ENCODE results near the gene CRIM1. TPM values are rescaled to one million over a fixed set of nuclear protein-coding genes. Genes with fewer than 3 reads are reported as not detected.

CRIM1 gene
- total and polyA plus RNA-seq, 4 donors: 24.3 to 119 (median 58.4) TPM

DNA sequence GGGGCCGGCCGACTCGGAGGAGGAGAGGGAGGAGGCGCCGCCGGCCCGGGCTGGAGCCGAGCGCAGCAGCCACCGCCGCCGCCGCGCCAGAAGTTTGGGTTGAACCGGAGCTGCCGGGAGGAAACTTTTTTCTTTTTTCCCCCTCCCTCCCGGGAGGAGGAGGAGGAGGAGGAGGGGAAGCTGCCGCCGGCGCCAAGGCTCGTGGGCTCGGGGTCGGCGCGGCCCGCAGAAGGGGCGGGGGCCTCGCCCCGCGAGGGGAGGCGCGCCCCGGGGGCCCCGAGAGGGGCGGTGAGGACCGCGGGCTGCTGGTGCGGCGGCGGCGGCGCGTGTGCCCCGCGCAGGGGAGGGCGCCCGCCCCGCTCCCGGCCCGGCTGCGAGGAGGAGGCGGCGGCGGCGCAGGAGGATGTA is 316 bp downstream of the CRIM1 start:
- no peak for ATAC-seq (ENCODE audit: insufficient read depth, low FRiP score)
- H3K36me3 ChIP-seq (ENCODE audit: control insufficient read depth in 4 of 4, insufficient read depth in 4 of 4, low read length in 4 of 4): peaks cover 0 to 5% (median 0%) of the 10 kb centered on the region in 4 donors
- H3K9ac ChIP-seq (ENCODE audit: insufficient read depth in 1 of 2, low read length in 2 of 2): no peak overlapping the region
- 1% methylated on average over 23 to 54 of the region's 55 CpGs for WGBS, 2 donors
- no peaks in the 10 kb centered on the region for H3K9me3 ChIP-seq (ENCODE audit: control insufficient read depth in 4 of 4, insufficient read depth in 3 of 4, low read length in 3 of 4)
- H3K27ac ChIP-seq (ENCODE audit: low read depth in 1 of 2, low read length in 1 of 2): peak overlapping the region; percentile 82 to 85
- TF ChIP-seq, protein P1, sequence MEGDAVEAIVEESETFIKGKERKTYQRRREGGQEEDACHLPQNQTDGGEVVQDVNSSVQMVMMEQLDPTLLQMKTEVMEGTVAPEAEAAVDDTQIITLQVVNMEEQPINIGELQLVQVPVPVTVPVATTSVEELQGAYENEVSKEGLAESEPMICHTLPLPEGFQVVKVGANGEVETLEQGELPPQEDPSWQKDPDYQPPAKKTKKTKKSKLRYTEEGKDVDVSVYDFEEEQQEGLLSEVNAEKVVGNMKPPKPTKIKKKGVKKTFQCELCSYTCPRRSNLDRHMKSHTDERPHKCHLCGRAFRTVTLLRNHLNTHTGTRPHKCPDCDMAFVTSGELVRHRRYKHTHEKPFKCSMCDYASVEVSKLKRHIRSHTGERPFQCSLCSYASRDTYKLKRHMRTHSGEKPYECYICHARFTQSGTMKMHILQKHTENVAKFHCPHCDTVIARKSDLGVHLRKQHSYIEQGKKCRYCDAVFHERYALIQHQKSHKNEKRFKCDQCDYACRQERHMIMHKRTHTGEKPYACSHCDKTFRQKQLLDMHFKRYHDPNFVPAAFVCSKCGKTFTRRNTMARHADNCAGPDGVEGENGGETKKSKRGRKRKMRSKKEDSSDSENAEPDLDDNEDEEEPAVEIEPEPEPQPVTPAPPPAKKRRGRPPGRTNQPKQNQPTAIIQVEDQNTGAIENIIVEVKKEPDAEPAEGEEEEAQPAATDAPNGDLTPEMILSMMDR (IDR thresholded peaks at IDR 0.05; ENCODE audit: control extremely low read depth, extremely low read depth): no peak
- peaks cover 0 to 41% (median 8%) of the 10 kb centered on the region in 5 donors for H3K4me1 ChIP-seq (ENCODE audit: control insufficient read depth in 5 of 5, insufficient read depth in 5 of 5, low read length in 5 of 5)
- peaks cover 0 to 16% (median 0%) of the 10 kb centered on the region in 3 donors for H3K27me3 ChIP-seq (ENCODE audit: control insufficient read depth in 3 of 3, insufficient read depth in 3 of 3, low read length in 2 of 3)
- DNase-seq: no peak
- H3K4me3 ChIP-seq: peak overlapping the region; percentile 76

DNA sequence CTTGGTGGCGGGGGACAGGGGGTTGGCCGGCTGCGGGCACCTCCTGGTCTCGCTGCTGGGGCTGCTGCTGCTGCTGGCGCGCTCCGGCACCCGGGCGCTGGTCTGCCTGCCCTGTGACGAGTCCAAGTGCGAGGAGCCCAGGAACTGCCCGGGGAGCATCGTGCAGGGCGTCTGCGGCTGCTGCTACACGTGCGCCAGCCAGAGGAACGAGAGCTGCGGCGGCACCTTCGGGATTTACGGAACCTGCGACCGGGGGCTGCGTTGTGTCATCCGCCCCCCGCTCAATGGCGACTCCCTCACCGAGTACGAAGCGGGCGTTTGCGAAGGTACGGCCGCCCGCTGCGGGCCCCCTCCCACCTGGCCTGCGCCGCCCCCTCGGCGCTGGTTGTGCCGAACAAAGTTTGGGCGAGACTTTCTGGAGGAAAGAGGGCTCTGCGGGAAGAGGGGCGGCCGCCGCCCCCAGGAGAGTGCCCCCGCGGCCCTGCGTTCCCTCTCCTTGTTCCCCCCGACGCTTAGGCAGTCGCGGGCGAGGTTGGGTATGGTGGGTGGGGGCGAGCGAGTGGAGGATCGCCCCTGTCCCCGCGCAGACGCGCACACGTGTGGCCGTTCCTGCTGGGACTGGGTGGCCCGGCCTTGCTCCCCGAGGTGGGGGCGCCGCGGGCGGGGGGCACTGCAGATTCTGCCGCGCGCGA is 866 bp downstream of the CRIM1 start:
- TF ChIP-seq, protein P1 (IDR thresholded peaks at IDR 0.05; ENCODE audit: control extremely low read depth, extremely low read depth): no peak
- H3K4me1 ChIP-seq (ENCODE audit: control insufficient read depth in 5 of 5, insufficient read depth in 5 of 5, low read length in 5 of 5): peaks cover 0 to 47% (median 8%) of the 10 kb centered on the region in 5 donors
- H3K9ac ChIP-seq (ENCODE audit: insufficient read depth in 1 of 2, low read length in 2 of 2): no peak overlapping the region
- ATAC-seq (ENCODE audit: insufficient read depth, low FRiP score) (no peak), DNase-seq (peak; percentile 57 to 65 (median 59))
- peaks cover 0 to 5% (median 0%) of the 10 kb centered on the region in 4 donors for H3K36me3 ChIP-seq (ENCODE audit: control insufficient read depth in 4 of 4, insufficient read depth in 4 of 4, low read length in 4 of 4)
- H3K4me3 ChIP-seq: peak overlapping the region; percentile 76
- WGBS, 2 donors: 0 to 1% methylated on average over 61 to 74 of the region's 74 CpGs
- peaks cover 0 to 16% (median 0%) of the 10 kb centered on the region in 3 donors for H3K27me3 ChIP-seq (ENCODE audit: control insufficient read depth in 3 of 3, insufficient read depth in 3 of 3, low read length in 2 of 3)
- no peaks in the 10 kb centered on the region for H3K9me3 ChIP-seq (ENCODE audit: control insufficient read depth in 4 of 4, insufficient read depth in 3 of 4, low read length in 3 of 4)
- peak overlapping the region; percentile 82 to 85 for H3K27ac ChIP-seq (ENCODE audit: low read depth in 1 of 2, low read length in 1 of 2)

DNA sequence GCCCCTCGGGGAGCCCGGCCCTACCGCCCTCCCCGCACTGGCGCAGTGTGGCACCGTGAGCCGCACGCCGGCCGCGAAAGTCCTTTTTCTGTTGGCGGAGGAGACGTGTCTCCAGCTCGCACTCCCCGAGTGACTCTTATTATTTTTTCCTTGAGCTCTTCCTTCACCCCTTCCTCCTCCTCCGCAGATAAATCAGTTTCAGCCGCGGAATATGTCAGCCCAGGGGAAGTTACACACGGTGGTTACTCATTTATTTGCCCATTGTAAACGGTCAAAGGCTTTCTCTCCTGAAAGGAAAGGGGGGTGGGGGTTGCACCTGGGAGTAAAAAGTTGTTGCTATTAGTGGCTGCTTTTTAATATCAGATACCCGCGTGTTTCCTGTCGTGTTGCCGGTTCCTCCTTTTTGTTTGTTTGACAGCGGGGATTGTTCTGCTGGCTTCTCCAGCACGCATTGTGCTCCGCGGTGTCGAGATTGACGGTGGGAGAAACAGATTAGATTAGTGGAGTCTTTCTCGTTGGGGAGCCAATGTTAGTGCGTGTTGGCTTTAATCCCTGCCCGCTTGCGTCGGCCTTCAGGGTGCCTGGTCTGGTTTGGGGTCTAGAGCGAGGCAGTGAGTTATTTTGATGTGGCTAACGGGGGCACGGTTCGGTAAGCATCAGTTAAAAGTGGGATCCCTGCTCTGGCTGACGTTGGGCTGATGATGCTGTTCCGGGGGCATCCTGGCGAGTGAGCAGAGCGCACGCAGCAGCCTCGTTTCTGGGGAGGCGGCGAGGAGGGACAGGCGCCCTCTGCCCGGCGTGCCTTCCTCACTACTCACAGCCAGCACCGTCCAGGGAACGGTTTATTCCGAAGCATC is 1.6 kb downstream of the CRIM1 start:
- H3K4me3 ChIP-seq: peak overlapping the region; percentile 76
- ATAC-seq (ENCODE audit: insufficient read depth, low FRiP score) (no peak), DNase-seq (peak; percentile 51 to 57 (median 53))
- peak overlapping the region in 1 of 2 donors; percentile 81 for H3K9ac ChIP-seq (ENCODE audit: insufficient read depth in 1 of 2, low read length in 2 of 2)
- H3K27me3 ChIP-seq (ENCODE audit: control insufficient read depth in 3 of 3, insufficient read depth in 3 of 3, low read length in 2 of 3): peaks cover 0 to 16% (median 0%) of the 10 kb centered on the region in 3 donors
- H3K27ac ChIP-seq (ENCODE audit: low read depth in 1 of 2, low read length in 1 of 2): peak overlapping the region; percentile 82 to 85
- TF ChIP-seq, protein P1 (IDR thresholded peaks at IDR 0.05; ENCODE audit: control extremely low read depth, extremely low read depth): no peak
- WGBS, 2 donors: 0 to 1% methylated on average over 53 of the region's 53 CpGs
- peaks cover 2 to 54% (median 14%) of the 10 kb centered on the region in 5 donors for H3K4me1 ChIP-seq (ENCODE audit: control insufficient read depth in 5 of 5, insufficient read depth in 5 of 5, low read length in 5 of 5)
- peaks cover 0 to 5% (median 0%) of the 10 kb centered on the region in 4 donors for H3K36me3 ChIP-seq (ENCODE audit: control insufficient read depth in 4 of 4, insufficient read depth in 4 of 4, low read length in 4 of 4)
- H3K9me3 ChIP-seq (ENCODE audit: control insufficient read depth in 4 of 4, insufficient read depth in 3 of 4, low read length in 3 of 4): no peaks in the 10 kb centered on the region

Data from lung (tissue), 12 donors.